Thyroid gland (tissue), 4 donors: ENCODE measurements around the gene KCNE1. TPM values are rescaled to one million over a fixed set of nuclear protein-coding genes. Genes with fewer than 3 reads are reported as not detected.

Experiments
- DNase-seq, 2 donors: peaks; one replicate each; pipeline ENCODE4 v3.0.0-alpha.2; 2019
- H3K27ac ChIP-seq, 3 donors: fragments of 200-600 bp; sonication (generic); 1 replicate in 2 of 3; 2 replicates in 1 of 3; pipeline ENCODE4 v1.5.1; 2016 to 2019; ENCODE audit warnings: mild to moderate bottlenecking in 1 of 3, moderate library complexity in 1 of 3
- H3K27me3 ChIP-seq: fragments of 200-600 bp; sonication (generic); one replicate; pipeline ENCODE4 v1.5.1; 2019
- H3K36me3 ChIP-seq, 2 donors: fragments of 200-600 bp; sonication (generic); one replicate each; pipeline ENCODE4 v1.5.1; 2016 to 2019
- H3K4me1 ChIP-seq, 2 donors: fragments of 200-600 bp; sonication (generic); one replicate each; pipeline ENCODE4 v1.5.1; 2017 to 2019
- H3K4me3 ChIP-seq, 3 donors: fragments of 200-600 bp; sonication (generic); replicated peaks in 1 of 3; 1 replicate in 2 of 3; 2 replicates in 1 of 3; pipeline ENCODE4 v1.5.1; 2016; ENCODE audit warnings: mild to moderate bottlenecking in 1 of 3
- H3K9me3 ChIP-seq: fragments of 200-600 bp; sonication (generic); one replicate; pipeline ENCODE4 v1.5.1; 2017
- POLR2A ChIP-seq, 2 donors: fragments of 450-650 bp; IDR thresholded peaks; one replicate each; pipeline ENCODE4 v1.6.1; 2017; ENCODE audit warnings: antibody characterized with exemption in 2 of 2, mild to moderate bottlenecking in 2 of 2, moderate library complexity in 1 of 2
- WGBS, 2 donors: methylation state at CpG; one replicate each; pipeline ENCODE4 v1.1.5; 2017; 5-methylcytosine and 5-hydroxymethylcytosine counted together
- intact Hi-C: fragments of 100-400 bp; cut with DNase I; formaldehyde crosslinking; loops from one replicate; pipeline ENCODE4 v1.15.1; 2023
- total RNA-seq, 4 donors: library from RNA; depleted of rRNA; stranded (reverse); fragments of >200 nt; gene quantifications; one replicate each; pipeline ENCODE4 v1.2.3, GENCODE V29; 2016
- TF ChIP-seq, protein P1 (sequence below), 6 experiments: fragments of 200-600 bp in 3 of 6; fragments of 450-650 bp in 3 of 6; sonication (generic) in 3 of 6; IDR thresholded peaks; one replicate each; pipeline ENCODE4 v1.5.1; 2016 to 2019; ENCODE audit warnings: antibody characterized with exemption in 6 of 6, mild to moderate bottlenecking in 2 of 6, inconsistent platforms in 1 of 6, moderate library complexity in 1 of 6

The KCNE1 gene
- 1 to 10 TPM in 2 of 4 donors, under 1 TPM in 2; 0.33 to 2.6 (median 1.5) TPM for total RNA-seq

DNA sequence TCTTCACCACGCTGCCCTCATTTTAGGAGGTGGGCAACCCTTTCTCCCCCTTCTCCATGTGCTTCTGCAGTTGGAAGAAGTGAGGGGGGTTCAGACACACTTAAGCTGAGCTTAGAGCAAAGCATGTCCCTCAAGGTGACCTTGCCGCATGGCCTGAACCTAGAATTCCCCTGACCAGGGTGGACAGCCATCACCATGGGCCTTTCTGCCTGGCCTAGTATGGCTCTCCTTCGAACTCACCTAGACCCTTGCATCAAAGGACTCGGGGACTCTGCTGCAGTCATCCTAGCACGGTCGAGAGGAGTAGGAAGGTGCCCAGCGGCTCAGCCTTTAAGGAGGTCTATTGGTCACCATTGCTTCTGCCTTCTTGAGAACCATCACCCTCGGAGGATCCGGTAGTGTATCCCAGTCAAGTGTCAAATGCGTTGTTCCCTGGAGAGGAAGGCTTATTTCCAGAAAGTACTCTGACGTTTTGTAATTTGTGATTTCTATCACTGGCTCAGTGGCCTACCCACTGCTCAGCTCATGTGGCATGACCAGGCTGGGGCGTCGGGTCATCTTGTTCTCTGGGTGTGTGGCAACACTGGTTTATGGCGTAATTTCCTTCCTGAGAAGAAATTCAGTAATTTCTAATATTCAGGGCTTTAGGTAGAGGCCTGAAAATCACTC, at the start of gene KCNE1:
Gene KCNE1 (minus strand): TSS at position 424 of the 669 bp plus-strand sequence. CDS start 62,576 bp downstream, outside the sequence.
- H3K27me3 ChIP-seq = no peaks in the 10 kb centered on the region
- intact Hi-C loops = no loop called here
- H3K4me3 ChIP-seq = no peak within 1 kb of the TSS
- no peaks in the 10 kb centered on the region for H3K9me3 ChIP-seq
- H3K36me3 ChIP-seq = no peaks in the 10 kb centered on the region
- TF ChIP-seq POLR2A (IDR thresholded peaks at IDR 0.05) = no peak
- TF ChIP-seq, protein P1, sequence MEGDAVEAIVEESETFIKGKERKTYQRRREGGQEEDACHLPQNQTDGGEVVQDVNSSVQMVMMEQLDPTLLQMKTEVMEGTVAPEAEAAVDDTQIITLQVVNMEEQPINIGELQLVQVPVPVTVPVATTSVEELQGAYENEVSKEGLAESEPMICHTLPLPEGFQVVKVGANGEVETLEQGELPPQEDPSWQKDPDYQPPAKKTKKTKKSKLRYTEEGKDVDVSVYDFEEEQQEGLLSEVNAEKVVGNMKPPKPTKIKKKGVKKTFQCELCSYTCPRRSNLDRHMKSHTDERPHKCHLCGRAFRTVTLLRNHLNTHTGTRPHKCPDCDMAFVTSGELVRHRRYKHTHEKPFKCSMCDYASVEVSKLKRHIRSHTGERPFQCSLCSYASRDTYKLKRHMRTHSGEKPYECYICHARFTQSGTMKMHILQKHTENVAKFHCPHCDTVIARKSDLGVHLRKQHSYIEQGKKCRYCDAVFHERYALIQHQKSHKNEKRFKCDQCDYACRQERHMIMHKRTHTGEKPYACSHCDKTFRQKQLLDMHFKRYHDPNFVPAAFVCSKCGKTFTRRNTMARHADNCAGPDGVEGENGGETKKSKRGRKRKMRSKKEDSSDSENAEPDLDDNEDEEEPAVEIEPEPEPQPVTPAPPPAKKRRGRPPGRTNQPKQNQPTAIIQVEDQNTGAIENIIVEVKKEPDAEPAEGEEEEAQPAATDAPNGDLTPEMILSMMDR (IDR thresholded peaks at IDR 0.05) = no peak
- H3K27ac ChIP-seq = no peak within 1 kb of the TSS
- DNase-seq = peak in 1 of 2 donors; percentile 38
- H3K4me1 ChIP-seq = peaks cover 4% of the 10 kb centered on the region in 2 donors
- 89% methylated on average over 13 to 14 of the region's 14 CpGs for WGBS, 2 donors

GRCh38 chr21:34561806-34562205, 49.8 kb upstream of the KCNE1 start:
- Histone ChIP-seq H3K36me3 (no peaks in the 10 kb centered on the region), H3K27ac (no peak overlapping the region), H3K4me1 (peaks cover 0 to 15% of the 10 kb centered on the region in 2 donors), H3K27me3 (no peaks in the 10 kb centered on the region), H3K4me3 (no peak overlapping the region), H3K9me3 (no peaks in the 10 kb centered on the region)
- intact Hi-C loops = no loop called here
- DNase-seq = no peak
- no peak for TF ChIP-seq POLR2A (IDR thresholded peaks at IDR 0.05)
- TF ChIP-seq, protein P1 (IDR thresholded peaks at IDR 0.05) = no peak
- WGBS, 2 donors = 84 to 89% methylated on average over 7 of the region's 7 CpGs

GRCh38 chr21:34560609-34561008, 48.6 kb upstream of the KCNE1 start:
- TF ChIP-seq POLR2A (IDR thresholded peaks at IDR 0.05) = no peak
- TF ChIP-seq, protein P1 (IDR thresholded peaks at IDR 0.05) = no peak
- WGBS, 2 donors = 0 to 50% methylated on average over 1 of the region's 1 CpG
- H3K27me3 ChIP-seq = no peaks in the 10 kb centered on the region
- no peaks in the 10 kb centered on the region for H3K9me3 ChIP-seq
- H3K4me3 ChIP-seq = no peak overlapping the region
- DNase-seq = no peak
- no peak overlapping the region for H3K27ac ChIP-seq
- intact Hi-C loops = no loop called here
- H3K36me3 ChIP-seq = no peaks in the 10 kb centered on the region
- peaks cover 0 to 15% of the 10 kb centered on the region in 2 donors for H3K4me1 ChIP-seq

DNA sequence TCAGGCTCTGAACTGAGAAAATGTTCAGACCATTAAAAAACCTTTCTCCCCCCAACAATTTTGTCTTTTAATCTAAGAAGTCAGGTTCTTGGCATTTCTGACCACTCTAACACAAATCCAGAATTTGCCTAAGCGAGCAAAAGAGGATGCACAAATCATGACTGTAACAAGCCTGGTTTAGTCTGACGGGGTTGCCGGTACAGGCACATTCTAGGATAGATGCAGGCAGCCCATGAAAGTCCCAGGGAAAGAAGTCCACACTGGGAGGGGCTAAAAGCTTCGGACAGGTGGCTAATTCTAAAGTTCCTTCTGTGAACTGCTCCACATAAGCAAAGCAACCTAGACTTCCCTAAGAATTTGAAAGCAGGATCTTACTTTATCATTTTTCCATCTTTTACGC, 48.0 kb upstream of the KCNE1 start:
- Histone ChIP-seq H3K9me3 (no peaks in the 10 kb centered on the region), H3K4me1 (peaks cover 0 to 15% of the 10 kb centered on the region in 2 donors), H3K27me3 (no peaks in the 10 kb centered on the region), H3K36me3 (no peaks in the 10 kb centered on the region), H3K27ac (no peak overlapping the region), H3K4me3 (no peak overlapping the region)
- no peak for DNase-seq
- TF ChIP-seq POLR2A (IDR thresholded peaks at IDR 0.05) = no peak
- TF ChIP-seq, protein P1 (IDR thresholded peaks at IDR 0.05) = no peak
- intact Hi-C loops = no loop called here
- 87 to 95% methylated on average over 5 of the region's 5 CpGs for WGBS, 2 donors

GRCh38 chr21:34559089-34559631, 47.1 kb upstream of the KCNE1 start:
- 48 to 64% methylated on average over 6 of the region's 6 CpGs for WGBS, 2 donors
- H3K9me3 ChIP-seq = no peaks in the 10 kb centered on the region

More at GRCh38 chr21:34559089-34559631, 47.1 kb upstream of the KCNE1 start:
- H3K27ac ChIP-seq = no peak overlapping the region
- H3K4me1 ChIP-seq = peaks cover 0 to 15% of the 10 kb centered on the region in 2 donors
- H3K36me3 ChIP-seq = no peaks in the 10 kb centered on the region
- no peak for DNase-seq
- H3K4me3 ChIP-seq = no peak overlapping the region
- H3K27me3 ChIP-seq = no peaks in the 10 kb centered on the region
- TF ChIP-seq POLR2A (IDR thresholded peaks at IDR 0.05) = no peak
- TF ChIP-seq, protein P1 (IDR thresholded peaks at IDR 0.05) = no peak
- intact Hi-C loops = no loop called here
